HG03565 (cell line): ENCODE data around the gene RFK.

ENCODE experiments used
- ATAC-seq: cut with Tn5 transposase; IDR thresholded peaks from one replicate; pipeline ENCODE4 v1.9.1; 2021; ENCODE audit warnings: mild to moderate bottlenecking, moderate library complexity; ENCODE audit not compliant: unreplicated experiment

The RFK gene

DNA sequence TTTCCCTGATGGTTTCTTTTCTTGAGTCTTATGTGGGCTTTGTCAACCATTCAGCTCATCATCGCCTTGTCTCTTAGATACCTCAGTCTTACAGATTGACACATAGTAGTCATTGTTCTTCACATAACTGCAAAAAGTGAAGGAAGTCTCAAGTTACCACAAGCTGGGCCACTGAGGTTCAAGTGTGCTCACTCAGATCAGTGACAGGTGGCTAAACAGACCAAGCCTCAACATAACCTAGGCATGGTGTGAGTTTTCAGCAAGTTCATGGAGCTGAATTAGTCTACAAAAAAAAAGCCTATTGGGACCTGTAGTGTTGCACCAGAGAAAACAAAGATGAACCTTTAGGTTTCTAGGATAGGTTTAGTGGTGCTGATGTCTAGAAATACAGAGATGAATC, 58.2 kb downstream of the RFK start:
- ATAC-seq: no peak
